Daoy (cell line): ENCODE measurements around the gene GRAP2. TPM values are rescaled to one million over a fixed set of nuclear protein-coding genes. Genes with fewer than 3 reads are reported as not detected.
A peak's percentile ranks its signal among the peaks of the same experiment; 100 is the strongest.
"Not testable (repeated sequence)": the region's sequence is repeated elsewhere in the genome, so short reads cannot be mapped to it uniquely, and the experiment has no call there.

ENCODE experiments used
- DNase-seq: peaks from one replicate; pipeline ENCODE4 v3.0.0-alpha.2; 2015; ENCODE audit warnings: low read depth
- total RNA-seq: library from RNA; depleted of rRNA; stranded (reverse); fragments of >200 nt; shearing (Covaris generic); gene quantifications from 2 replicates; pipeline ENCODE4 v1.2.3, GENCODE V29; 2014

The GRAP2 gene
- total RNA-seq, 1 experiment from 2014 or later = 0.11 TPM

DNA sequence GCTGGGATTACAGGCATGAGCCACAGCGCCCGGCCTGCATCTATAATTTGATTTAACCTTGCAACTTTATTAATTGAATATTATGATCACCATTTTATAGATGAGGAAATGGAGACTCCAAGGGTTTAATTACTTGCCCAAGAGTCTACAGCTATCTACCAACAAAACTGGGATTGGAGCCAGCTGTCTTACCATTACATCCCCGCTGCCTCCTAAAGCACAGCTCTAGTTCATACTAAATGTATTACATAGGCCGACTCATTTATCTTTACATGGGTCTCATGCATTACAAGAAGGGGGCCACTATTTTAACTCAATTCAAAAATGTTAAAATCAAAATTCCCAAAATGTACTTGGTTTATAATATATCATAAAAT, 45.2 kb downstream of the GRAP2 start:
- DNase-seq = no peak

- no peak for DNase-seq
Measured at GRCh38 chr22:39946503-39947219, 45.8 kb downstream of the GRAP2 start.

DNA sequence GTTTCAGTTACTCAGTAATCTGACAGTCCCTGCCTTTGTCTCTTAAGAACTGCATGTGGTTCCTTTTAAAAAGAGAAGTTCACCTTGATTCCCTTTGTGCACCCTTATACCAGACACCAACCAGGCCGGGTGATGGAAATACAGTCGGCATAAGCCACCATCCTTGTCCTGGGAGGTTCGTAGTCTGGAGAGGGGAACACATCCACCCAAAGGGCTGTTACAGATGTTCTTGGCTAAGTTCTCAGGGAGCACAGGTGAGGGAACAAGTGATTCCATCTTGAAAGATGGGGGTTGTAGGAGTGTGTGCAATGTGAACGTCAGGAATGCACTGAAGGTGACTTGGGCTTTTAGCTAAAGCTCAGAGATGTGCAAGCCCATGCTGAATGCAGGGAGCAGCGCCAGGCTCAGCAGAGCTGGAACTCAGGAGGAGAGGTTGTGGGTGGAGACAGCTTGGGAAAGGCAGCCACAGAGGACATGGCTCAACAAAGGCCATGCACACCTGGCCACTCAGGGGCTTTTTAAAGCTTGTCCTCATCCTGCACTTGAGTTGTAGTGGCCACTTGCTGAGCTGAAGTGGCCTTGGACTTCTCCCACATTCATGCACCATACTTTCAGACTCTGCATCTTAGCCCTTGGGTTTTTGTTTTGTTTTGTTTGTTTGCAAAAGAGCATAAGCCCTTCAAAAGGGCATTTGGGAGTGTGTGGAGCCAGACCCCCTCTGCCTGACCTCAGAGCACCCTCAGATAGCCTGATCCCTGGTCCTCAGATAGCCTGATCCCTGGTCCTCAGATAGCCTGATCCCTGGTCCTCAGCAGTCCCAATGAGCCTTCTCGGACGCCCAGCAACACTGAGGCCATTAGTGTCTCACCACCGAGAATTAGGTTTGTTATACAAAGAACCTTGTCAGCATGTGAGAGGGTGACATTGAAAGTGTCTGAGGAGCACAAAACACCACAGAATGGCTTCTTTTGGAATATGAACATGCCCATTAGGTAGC, 46.6 kb downstream of the GRAP2 start:
- no peak for DNase-seq

DNA sequence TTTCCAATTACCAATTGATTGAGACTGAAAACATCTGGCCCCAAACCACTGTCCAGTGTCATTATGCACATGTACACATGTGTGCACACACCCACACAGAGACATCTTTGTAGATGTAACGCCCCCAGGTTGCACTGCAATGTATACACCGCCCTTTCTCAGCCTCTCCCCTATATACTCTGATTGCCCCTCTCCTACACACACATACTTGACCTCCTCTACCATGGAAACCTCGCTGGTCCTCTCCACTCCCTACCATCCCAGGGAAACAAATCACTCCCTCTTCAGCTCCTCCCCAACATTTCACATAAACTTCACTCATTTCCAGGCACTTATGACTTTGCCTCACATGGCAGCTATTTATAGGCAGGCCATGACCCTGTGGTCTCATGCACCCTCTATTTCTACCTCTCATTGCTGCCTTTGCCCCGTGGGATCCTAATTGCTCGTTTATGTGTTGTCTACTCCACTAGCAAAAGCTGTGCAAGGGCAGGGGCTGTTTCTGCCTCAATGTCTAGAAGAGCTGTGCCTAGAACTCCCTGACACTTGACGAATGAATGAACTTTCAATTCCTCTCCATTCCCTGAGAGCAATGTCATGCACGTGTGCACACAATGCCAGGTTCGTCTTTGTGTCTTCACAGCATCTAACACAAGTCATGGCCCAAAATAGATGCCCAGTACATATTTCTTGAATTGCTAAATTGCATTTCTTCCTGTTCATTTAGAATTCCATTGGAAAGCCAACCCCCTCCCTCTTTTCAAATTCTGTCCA, 49.3 kb downstream of the GRAP2 start:
- DNase-seq = no peak

DNA sequence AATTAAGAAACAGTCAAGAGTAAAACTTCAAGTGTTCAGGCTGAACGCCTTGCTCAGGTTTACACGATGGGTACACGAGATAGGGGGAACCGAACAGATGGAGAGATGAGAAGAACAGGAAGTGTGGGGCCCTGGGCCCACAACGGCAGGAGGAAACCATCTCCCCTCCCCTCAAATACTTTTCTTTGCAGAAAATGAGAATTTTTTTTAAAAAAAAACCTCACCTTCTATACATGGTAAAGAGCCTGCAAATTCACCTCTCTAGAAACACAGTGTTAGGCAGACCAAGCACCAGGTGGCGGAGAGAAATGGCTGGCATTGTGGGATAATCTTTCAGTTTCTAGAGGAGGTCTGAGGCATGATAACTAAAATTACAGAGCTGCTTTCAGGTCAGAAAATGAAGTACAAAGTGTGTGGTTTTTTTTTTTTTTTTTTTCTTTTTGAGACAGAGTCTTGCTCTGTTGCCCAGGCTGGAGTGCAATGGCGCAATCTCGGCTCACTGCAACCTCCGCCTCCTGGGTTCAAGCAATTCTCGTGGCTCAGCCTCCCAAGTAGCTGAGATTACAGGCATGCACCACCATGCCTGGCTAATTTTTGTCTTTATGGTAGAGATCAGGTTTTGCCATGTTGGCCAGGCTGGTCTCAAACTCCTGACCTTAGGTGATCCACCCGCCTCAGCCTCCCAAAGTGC, 50.9 kb downstream of the GRAP2 start:
- DNase-seq = not testable (repeated sequence)

DNA sequence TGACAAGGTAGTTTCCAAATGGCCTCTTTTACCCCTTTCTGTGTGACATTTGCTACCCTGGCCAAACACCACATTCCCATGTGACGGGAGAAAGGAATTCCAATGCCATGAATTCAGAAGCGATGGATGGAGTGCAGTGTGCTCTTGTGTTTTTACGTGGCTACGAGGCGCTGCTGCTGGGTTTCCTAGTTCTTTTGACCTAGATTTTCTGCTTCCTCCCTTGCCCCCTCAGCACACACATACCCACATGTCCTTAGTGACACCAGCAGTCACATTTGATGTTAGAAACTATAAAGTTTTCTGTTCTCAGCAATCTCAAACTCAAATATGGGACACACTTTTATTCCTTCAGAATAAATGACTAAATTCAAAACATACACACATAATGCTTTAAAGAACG, 51.5 kb downstream of the GRAP2 start:
- no peak for DNase-seq

GRCh38 chr22:39953101-39953500, 52.2 kb downstream of the GRAP2 start:
- DNase-seq = no peak

- no peak for DNase-seq
Measured at GRCh38 chr22:39954584-39955055, 53.7 kb downstream of the GRAP2 start.

DNA sequence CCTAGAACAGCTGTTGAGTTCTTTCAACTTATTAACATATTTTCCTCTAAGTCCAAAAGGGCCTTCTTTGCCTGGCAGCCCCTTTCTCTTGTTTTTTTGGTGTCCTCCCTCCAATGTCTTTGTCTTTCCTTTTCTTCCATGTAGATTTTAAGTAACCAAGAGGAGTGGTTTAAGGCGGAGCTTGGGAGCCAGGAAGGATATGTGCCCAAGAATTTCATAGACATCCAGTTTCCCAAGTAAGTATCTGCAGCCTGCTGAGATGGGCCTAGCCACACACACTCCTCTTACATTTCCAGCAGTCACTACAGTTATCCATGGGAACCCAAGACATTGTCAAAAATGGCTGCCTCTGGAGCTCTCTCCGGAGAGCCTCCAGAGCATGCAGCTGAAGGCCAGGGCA, 54.8 kb downstream of the GRAP2 start:
- DNase-seq = no peak

DNA sequence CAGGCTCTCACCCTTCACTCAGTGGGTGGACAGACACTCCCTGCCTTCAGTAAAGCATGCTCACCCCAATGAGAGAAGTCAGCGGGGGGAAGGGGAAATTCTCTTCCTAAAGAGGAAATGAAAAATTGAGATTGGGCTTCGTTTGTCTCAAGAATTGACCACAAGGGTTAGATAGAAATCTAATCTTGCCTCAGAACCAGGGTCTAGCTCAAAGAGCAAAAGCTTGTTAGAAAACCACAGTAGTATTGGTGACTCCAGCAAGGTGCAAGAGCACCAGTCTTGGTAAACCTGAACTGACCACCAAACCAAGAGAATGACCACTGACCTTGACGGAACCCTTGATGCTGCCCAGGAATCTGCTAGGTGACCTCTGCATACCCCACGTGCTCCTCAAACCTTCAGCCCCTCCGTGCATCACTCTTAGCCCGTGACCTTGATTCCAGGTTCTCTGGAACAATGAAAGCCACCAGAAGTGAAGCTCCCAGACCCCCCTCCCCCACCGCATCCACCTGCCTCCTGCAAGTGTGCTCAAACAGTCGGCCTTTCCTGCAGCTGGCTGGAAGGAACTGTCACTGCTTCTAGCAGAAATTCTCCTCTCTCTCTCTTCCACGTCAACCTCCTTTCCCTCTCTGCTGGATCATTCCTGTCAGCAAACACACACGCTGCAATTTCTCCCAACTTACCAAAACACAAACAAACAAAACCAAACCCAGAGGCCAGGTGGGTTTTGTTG, 56.2 kb downstream of the GRAP2 start:
- no peak for DNase-seq

DNA sequence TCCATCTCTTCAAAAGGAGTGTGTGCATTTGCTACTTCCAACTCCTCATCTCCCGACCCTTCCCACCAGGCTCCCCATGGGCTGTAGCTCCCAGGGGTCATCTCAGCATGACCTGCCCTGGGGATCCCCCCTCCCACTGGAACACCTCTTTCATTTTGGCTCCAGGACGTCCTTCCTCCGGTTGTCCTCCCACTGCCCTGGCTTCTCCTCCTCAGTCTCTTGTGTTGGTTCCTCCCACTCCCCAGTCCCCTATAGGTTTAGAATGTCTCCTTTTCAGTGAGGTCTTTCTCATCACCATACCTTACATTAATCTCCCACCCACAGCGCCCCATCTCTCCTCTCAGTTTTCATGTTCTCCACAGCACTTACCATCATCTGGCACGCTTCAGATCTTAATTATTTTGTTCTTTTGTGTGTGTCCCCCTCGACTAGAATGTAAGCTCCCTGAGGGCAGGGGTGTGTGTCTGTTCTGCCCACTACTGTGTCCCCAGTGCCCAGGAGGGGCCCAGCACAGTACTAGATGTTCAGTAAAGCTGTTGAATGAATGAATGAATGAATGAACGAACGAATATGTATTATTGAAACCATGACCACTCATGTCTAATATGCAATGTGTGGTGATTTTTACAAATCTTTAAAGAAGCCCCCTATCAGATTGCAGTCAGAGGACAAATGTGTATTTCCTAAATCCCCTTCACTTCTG, 57.3 kb downstream of the GRAP2 start:
- DNase-seq = no peak

GRCh38 chr22:39958949-39959639, 58.2 kb downstream of the GRAP2 start:
- DNase-seq = no peak

GRCh38 chr22:39959640-39960447, 59.0 kb downstream of the GRAP2 start, which contains the start of gene TMA7B:
Gene TMA7B, plus strand, starts transcription at chr22:39960397. Its CDS starts 3,978 bp downstream, at chr22:39964375.
- peak; percentile 79 for DNase-seq

DNA sequence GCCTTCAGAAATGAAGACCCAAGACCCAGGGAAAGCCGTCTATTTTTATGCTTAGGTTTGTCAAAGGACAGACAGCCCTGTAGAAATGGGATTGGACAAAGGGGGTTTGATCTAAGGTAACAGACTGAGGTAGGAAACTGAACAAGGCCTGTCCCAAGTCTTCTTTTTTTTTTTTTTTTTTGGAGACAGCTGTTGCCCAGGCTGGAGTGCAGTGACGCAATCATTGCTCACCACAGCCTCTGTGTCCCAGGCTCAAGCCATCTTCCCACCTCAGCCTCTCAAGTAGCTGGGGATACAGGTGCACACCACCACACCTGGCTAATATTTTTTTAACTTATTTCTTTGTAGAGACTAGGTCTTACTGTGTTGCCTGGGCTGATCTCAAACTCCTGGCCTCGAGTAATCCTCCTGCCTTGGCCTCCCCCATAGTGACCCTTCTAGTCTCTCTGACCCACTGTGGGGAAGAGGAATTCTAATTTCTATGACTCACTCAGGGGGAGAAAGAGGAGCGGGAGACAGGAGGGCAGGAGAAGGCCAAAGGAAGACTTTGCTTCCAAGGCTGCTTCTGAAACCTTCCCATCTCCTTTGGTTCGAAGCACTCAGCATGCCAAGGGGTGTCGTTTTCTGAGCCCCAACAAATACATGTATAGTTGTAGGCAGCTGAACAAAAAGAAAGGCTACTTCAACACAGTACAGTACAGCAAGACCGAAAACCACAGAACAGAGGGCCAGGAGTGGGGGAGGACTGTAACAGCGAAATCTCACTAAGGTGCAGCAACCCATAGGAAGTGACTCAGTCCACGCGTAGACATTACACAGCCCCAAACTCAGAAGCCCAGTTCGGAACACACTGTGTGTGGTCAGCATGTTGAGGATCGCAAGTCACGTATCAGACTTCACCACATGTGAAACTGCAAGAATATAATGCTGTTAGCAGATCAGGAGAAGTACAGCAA, 60.2 kb downstream of the GRAP2 start:
- DNase-seq = peak; percentile 96

DNA sequence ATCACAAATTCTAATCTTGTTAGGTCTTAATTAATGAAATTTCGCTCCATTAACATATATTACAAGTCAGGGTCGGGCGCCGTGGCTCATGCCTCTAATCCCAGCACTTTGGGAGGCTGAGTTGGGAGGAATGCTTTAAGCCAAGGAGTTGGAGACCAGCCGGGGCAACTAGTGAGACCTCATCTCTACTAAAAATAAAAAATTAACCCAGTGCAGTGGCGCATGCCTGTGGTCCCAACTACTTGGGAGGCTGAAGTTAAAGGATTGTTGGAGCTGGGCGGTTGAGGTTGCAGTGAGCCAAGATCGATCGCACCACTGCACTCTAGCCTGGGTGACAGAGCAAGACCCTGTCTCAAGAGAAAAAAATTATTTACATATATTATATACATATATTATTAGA, 61.2 kb downstream of the GRAP2 start:
- DNase-seq = no peak

DNA sequence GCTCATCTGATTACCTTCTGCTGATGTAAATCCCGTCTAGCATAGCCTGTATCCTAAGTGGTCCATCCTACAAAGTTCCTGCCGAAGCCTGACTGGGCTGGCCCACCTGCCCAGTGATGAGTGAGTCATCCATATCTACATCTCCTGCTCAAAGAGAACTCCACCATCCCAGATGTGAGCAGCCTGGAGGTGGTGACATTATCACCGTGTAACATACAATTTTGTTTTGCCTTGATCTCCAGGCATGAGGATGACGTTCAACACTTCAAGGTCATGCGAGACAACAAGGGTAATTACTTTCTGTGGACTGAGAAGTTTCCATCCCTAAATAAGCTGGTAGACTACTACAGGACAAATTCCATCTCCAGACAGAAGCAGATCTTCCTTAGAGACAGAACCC, 64.9 kb downstream of the GRAP2 start:
- DNase-seq = no peak

GRCh38 chr22:39966470-39966869, 65.6 kb downstream of the GRAP2 start:
- no peak for DNase-seq
